ENCODE data around the gene SBK3. TPM values are rescaled to one million over a fixed set of nuclear protein-coding genes. Genes with fewer than 3 reads are reported as not detected.

Gene SBK3
- polyA plus RNA-seq, 1 of the 3 experiments (the other 2 are of a cell fraction), result 0.03 TPM

- no peak overlapping the region for H2AFZ ChIP-seq (ENCODE audit: low read depth)
- no peaks in the 10 kb centered on the region for H3K9me2 ChIP-seq
- TF ChIP-seq USF2 (IDR thresholded peaks at IDR 0.05; ENCODE audit: borderline replicate concordance, low read depth, low read length) (no peak), RCOR1 (IDR thresholded peaks at IDR 0.05; ENCODE audit: low read length) (no peak), RXRA (IDR thresholded peaks at IDR 0.05; ENCODE audit: borderline replicate concordance, low read depth) (no peak), MEF2A (IDR thresholded peaks at IDR 0.05; ENCODE audit: borderline replicate concordance, low read depth) (no peak), EP300 (IDR thresholded peaks at IDR 0.05; ENCODE audit: borderline replicate concordance in 1 of 2, low read depth in 1 of 2, low read length in 1 of 2) (no peak), SMC3 (IDR thresholded peaks at IDR 0.05; ENCODE audit: low read depth, low read length) (no peak), GABPA (IDR thresholded peaks at IDR 0.05; ENCODE audit: low read depth) (no peak), FOXJ3 (CRISPR knock-in tag; IDR thresholded peaks at IDR 0.05) (no peak), CHD2 (IDR thresholded peaks at IDR 0.05; ENCODE audit: low read length, partially characterized antibody) (no peak), EZH2phosphoT487 (IDR thresholded peaks at IDR 0.05; ENCODE audit: borderline replicate concordance, low read depth) (no peak)
- TF ChIP-seq, protein P1, sequence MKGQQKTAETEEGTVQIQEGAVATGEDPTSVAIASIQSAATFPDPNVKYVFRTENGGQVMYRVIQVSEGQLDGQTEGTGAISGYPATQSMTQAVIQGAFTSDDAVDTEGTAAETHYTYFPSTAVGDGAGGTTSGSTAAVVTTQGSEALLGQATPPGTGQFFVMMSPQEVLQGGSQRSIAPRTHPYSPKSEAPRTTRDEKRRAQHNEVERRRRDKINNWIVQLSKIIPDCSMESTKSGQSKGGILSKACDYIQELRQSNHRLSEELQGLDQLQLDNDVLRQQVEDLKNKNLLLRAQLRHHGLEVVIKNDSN (IDR thresholded peaks at IDR 0.05; ENCODE audit: borderline replicate concordance, low read depth), result no peak
- TF ChIP-seq, protein P2, sequence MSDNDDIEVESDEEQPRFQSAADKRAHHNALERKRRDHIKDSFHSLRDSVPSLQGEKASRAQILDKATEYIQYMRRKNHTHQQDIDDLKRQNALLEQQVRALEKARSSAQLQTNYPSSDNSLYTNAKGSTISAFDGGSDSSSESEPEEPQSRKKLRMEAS (IDR thresholded peaks at IDR 0.05; ENCODE audit: low read depth), result no peak
- H3K4me3 ChIP-seq (ENCODE audit: low read depth in 2 of 2, low read length in 1 of 2), result no peak overlapping the region
- H4K20me1 ChIP-seq (ENCODE audit: insufficient read depth), result no peaks in the 10 kb centered on the region
- no peaks in the 10 kb centered on the region for H3K36me3 ChIP-seq (replicated peaks in 1 of 2; ENCODE audit: control insufficient read depth in 1 of 2, insufficient read depth in 2 of 2, low read length in 1 of 2)
- ChIA-PET POLR2A (no interaction called here), CTCF (interaction anchor here (1.0 to 15.1 kb wide), 4 partner anchors 9 to 110 kb away, joined by 3 to 162 read pairs (median 19); no protein-coding TSS in a partner anchor)
- no peak overlapping the region for H3K4me2 ChIP-seq
- WGBS (ENCODE audit: low lambda C conversion rate), result 98% methylated on average over 11 of the region's 11 CpGs
- no peaks in the 10 kb centered on the region for H3K27me3 ChIP-seq (ENCODE audit: insufficient read depth)
- DNase-seq, result no peak
- no peaks in the 10 kb centered on the region for H3K79me2 ChIP-seq (ENCODE audit: insufficient read depth)
- H3K9me3 ChIP-seq, result no peaks in the 10 kb centered on the region
- H3K9ac ChIP-seq, result no peak overlapping the region
- H3K27ac ChIP-seq (ENCODE audit: low read depth in 2 of 2, low read length in 1 of 2), result no peak overlapping the region
- H3K4me1 ChIP-seq (ENCODE audit: control insufficient read depth in 1 of 2, insufficient read depth in 2 of 2, low read depth in 1 of 2, low read length in 1 of 2), result peaks cover 0 to 30% of the 10 kb centered on the region in 2 experiments; a peak in 1 of 4 replicates
- peaks cover 10% of the 10 kb centered on the region for H3F3A ChIP-seq (replicated peaks; ENCODE audit: insufficient read depth)
Observed at GRCh38 chr19:55495646-55496349, 49.5 kb downstream of the SBK3 start.

GRCh38 chr19:55494172-55494761 is 51.1 kb downstream of the SBK3 start:
- no peak overlapping the region for H3K27ac ChIP-seq (ENCODE audit: low read depth in 2 of 2, low read length in 1 of 2)
- H3K79me2 ChIP-seq (ENCODE audit: insufficient read depth), result no peaks in the 10 kb centered on the region
- no peak overlapping the region for H3K9ac ChIP-seq
- H3K4me3 ChIP-seq (ENCODE audit: low read depth in 2 of 2, low read length in 1 of 2), result no peak overlapping the region
- no peak for DNase-seq
- H3F3A ChIP-seq (replicated peaks; ENCODE audit: insufficient read depth), result peaks cover 10% of the 10 kb centered on the region
- no peak overlapping the region for H2AFZ ChIP-seq (ENCODE audit: low read depth)
- no peaks in the 10 kb centered on the region for H3K9me3 ChIP-seq
- ChIA-PET POLR2A (interaction anchor here (1.1 kb wide), 1 partner anchor 353 kb away, joined by 3 read pairs; no protein-coding TSS in a partner anchor), CTCF (interaction anchor here (0.5 to 15.1 kb wide), 5 partner anchors 8 to 138 kb away, joined by 3 to 162 read pairs (median 7); partner anchors contain the start of gene ZNF865)
- 89% methylated on average over 11 of the region's 22 CpGs for WGBS (ENCODE audit: low lambda C conversion rate)
- no peaks in the 10 kb centered on the region for H3K9me2 ChIP-seq
- TF ChIP-seq GABPA (IDR thresholded peaks at IDR 0.05; ENCODE audit: low read depth), result no peak
- no peak for TF ChIP-seq CHD2 (IDR thresholded peaks at IDR 0.05; ENCODE audit: low read length, partially characterized antibody)
- TF ChIP-seq FOSL2 (IDR thresholded peaks at IDR 0.05; ENCODE audit: borderline replicate concordance, low read depth), result no peak
- no peak for TF ChIP-seq JUND (IDR thresholded peaks at IDR 0.05)
- no peak for TF ChIP-seq USF2 (IDR thresholded peaks at IDR 0.05; ENCODE audit: borderline replicate concordance, low read depth, low read length)
- TF ChIP-seq TCF12 (IDR thresholded peaks at IDR 0.05), result no peak
- H3K36me3 ChIP-seq (replicated peaks in 1 of 2; ENCODE audit: control insufficient read depth in 1 of 2, insufficient read depth in 2 of 2, low read length in 1 of 2), result no peaks in the 10 kb centered on the region
- no peaks in the 10 kb centered on the region for H4K20me1 ChIP-seq (ENCODE audit: insufficient read depth)
- no peaks in the 10 kb centered on the region for H3K27me3 ChIP-seq (ENCODE audit: insufficient read depth)
- no peak overlapping the region for H3K4me2 ChIP-seq
- peaks cover 0 to 35% of the 10 kb centered on the region in 2 experiments; a peak in 1 of 4 replicates for H3K4me1 ChIP-seq (ENCODE audit: control insufficient read depth in 1 of 2, insufficient read depth in 2 of 2, low read depth in 1 of 2, low read length in 1 of 2)
